Stimulated activated CD4-positive, alpha-beta T cell treated with anti-CD3 and anti-CD28 coated beads, Interleukin-1b, Interleukin-23, amount 100 ng/mL, for 48 hours (primary cell): ENCODE data around the gene CYP19A1.
"Not testable (repeated sequence)": the region's sequence is repeated elsewhere in the genome, so short reads cannot be mapped to it uniquely, and the experiment has no call there.

Source experiments
- DNase-seq: peaks from one replicate; pipeline ENCODE4 v3.0.0-alpha.2; 2020

Gene CYP19A1

DNA sequence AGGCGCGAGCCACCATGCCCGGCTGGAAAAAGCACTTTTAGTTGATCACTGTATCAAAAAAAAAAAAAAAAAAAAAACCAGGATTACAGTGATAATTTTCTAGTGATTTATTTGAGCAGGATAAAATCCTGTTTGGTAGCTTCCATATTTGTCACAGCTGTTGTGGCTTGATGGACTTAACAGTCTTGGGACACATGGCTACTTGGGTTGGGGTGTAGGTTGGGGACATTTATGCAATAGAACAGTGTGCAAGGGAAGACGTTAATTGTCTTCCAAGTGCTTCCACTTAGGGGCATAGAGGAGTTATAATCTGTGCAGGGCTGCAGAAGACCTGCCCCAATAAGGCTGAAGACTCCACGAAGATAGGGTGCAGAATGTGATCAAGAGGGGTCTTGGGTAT lies 136.8 kb downstream of the CYP19A1 start:
- DNase-seq: no peak

DNA sequence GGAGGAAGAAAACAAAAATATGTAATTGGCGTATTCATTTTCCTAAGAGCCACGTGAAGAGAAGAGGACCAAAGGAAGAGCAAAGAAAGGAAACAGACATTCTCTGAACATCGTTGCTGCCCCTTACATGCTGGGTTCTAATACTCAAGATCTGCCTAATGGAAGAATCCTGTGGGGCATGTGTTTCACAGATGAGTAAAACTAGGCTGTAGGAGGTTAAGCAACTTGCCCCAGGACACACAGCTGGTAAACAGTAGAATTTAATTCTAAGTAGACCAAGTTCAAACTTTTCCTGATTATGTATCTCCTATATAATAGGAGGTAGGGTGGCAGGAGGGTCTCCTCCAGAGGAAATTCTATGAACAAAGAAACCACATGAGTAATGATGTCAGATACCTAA lies 137.6 kb downstream of the CYP19A1 start:
- DNase-seq: no peak

DNA sequence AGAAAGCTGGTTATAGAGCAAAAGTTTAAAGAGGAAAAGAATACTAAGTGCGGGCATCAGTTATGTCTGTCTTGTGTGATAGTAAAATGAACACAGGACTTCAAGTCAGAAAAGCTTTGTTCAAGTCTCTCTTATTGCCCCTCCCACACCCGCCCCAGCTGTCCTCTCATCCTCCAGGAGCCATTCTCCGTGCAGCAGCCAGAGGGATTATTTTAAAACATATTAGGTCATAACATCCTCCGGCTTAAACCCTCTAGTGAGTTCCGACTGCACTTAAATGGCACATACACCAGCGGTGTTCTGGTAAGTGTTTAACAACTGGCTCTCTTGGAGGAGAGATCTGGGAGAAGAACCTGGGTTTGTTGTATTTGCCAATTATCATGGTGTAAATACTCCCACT lies 138.9 kb downstream of the CYP19A1 start:
- no peak for DNase-seq

- no peak for DNase-seq
Measured at GRCh38 chr15:51198701-51199232, 139.6 kb downstream of the CYP19A1 start.

GRCh38 chr15:51195459-51195858 lies 142.9 kb downstream of the CYP19A1 start:
- DNase-seq: no peak

DNA sequence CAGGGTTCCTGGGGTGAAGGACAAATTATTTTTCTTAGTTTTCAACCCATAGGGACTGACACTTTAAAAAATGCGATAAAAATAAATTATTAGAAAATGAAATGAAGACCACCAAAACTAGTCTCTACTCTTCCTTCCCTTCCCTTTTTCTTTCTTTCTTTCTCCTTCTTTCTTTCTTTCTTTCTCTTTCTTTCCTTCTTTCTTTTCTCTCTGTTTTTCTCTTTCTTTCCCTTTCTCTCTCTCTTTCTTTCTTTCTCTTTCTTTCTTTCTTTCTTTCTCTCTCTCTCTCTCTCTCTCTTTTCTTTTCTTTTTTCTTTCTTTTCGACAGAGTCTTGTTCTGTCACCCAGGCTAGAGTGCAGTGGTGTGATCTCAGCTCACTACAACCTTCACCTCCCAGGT lies 144.4 kb downstream of the CYP19A1 start:
- DNase-seq: no peak

GRCh38 chr15:51193526-51193925 lies 144.9 kb downstream of the CYP19A1 start:
- DNase-seq: no peak

DNA sequence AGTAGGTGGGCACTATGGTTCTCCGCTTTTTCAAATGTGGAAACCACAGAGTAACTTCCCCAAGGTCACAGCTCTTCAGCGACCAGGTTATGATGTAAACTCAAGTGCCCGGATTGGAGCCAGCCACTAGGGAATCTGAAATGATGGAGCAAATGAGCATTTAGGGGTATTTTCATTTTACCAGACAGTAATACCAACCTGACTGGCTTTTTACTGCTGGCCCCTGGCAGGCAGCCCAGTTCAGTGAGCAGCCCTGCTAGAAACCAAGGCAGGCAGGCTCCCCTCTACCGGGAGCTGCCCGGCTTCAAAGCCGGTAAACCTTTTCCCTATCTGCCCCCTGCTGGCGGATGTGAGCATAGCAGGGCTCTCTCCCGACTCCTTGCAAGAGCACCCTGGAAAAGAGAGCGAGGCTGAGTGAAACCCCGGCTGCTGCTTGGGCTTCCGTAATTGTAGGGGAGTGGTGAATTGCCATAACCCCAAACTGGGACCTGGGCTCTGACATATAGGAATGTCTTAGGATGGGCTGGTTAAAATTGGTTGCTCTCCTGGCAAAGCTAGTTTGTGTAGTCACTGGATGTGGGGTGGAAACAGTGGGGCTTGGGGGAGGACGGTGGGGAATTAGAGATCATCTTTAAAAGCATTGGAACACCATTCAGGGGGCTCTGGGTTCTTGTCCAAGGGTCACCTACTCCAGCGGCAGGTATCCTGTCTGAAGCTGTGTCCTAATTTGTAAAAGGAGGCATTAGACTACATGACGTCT lies 145.7 kb downstream of the CYP19A1 start:
- DNase-seq: peak; percentile 77

GRCh38 chr15:51191766-51192165 lies 146.6 kb downstream of the CYP19A1 start:
- no peak for DNase-seq

DNA sequence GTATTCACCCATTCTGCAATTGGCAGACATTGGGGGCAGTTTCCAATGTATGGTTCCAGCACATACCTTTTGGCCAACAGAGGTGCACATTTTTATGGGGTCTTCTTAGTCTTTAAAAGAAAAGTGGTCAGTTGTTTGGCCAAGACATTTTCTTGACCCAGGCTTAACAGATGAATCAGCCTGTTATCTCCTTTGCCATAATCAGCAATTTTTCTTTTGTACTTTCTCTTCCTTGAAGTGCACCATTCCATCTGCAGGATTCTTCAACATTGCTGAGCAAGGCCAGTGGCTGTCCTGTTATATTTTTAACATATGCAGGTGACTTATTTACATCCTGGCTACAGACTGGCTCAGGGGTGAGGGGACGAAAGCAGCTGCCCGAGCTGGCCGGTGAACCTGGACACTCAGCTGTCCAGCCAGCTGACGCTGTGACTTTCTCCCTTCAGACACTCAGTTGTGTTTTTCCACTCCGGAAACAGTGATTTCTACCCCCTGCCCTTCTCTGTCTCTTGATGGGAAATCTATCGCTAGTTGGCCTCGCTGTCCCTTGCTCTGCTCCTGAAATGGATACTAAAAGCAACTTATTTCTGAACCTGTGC lies 147.2 kb downstream of the CYP19A1 start:
- no peak for DNase-seq

DNA sequence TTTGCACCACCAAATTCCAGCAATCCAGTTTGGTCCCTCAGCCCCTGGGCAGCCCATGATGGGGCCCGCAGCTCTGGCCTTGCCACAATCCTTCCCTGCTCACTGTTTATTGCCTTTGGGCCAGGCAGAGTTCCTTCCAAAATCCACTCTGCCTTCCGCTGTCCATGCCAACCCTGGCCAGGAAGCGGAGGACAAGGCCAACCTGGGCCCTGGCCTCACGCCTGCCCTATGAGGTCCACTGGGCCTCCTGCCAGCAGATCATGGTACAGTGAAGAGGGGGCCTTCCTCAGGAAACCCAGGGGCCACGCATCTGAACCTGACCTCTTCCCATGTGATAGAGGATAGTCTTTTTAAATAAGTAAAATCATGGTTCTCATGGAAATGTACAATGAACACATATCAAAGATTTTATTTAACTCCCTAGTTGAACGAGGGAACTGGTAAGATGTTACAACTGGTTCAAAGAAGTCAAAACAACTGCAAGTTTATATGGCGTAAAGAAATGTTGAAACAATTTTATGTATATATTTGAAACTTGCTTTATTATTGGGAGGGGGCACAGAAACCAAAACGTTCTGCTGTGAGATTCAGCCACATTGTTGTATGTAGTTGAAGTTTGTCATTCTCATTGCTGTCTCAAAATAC lies 147.8 kb downstream of the CYP19A1 start:
- DNase-seq: no peak

GRCh38 chr15:51189669-51190385 lies 148.6 kb downstream of the CYP19A1 start:
- no peak for DNase-seq

DNA sequence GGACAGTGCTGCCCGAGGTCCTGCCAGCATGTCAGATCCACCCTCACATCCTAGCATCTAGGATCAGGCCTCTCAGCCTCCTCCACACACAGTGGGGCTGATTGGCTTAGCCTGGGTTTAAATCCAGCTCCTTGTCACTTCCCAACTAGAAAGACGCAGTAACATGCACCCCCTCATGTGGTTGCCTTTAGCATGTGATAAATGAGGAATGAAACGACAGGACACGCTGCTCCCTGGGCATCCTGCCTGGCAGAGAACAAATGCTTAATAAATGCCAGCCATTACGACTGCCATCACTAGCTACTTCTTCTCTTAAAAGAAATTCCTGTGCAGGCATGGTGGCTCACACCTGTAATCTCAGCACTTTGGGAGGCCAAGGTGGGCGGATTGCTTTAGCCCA lies 149.6 kb downstream of the CYP19A1 start:
- DNase-seq: not testable (repeated sequence)

DNA sequence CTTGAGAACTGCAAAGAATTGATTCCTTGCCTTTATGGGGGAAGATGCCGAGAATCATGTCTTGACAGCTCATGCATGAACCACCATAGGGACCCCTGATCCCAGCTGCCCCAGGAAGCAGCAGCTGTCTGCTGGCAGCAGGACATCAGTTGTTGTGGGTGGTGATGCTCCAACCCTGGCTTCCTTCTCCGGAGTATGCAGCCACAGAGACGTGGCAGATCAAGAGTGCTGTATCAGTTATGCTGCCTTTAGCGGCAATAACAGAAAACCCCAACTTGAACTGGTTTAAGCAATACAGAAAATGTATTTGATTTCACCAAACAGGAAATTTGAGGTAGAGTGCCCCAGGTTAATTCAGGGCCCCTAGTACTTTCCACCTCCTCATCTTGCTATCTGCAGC lies 151.5 kb downstream of the CYP19A1 start:
- no peak for DNase-seq

DNA sequence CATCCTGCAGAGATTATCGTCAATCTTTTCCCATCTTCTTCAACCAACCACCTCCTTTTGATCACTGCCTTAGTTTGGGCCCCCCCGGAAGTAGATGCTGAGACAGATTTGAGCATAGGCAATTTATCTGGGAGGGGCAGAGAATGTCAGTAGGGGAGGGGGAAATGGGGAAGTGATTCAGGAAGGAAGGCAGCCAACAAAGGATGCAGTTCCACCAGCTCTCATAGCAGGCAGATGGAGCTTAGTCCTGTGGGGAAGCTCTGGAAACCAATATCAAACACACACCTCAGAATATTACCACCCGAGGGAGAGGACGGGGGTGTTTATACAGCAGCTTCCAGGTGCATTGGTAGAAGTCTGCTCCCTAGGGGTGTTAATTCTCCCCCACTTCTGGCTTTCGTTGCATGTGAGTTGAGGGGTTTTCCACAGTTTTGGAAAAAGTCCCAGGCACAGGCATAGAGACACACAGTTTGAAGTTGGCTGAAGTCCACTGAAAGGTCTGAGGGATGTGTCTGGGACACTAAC lies 152.2 kb downstream of the CYP19A1 start:
- no peak for DNase-seq

DNA sequence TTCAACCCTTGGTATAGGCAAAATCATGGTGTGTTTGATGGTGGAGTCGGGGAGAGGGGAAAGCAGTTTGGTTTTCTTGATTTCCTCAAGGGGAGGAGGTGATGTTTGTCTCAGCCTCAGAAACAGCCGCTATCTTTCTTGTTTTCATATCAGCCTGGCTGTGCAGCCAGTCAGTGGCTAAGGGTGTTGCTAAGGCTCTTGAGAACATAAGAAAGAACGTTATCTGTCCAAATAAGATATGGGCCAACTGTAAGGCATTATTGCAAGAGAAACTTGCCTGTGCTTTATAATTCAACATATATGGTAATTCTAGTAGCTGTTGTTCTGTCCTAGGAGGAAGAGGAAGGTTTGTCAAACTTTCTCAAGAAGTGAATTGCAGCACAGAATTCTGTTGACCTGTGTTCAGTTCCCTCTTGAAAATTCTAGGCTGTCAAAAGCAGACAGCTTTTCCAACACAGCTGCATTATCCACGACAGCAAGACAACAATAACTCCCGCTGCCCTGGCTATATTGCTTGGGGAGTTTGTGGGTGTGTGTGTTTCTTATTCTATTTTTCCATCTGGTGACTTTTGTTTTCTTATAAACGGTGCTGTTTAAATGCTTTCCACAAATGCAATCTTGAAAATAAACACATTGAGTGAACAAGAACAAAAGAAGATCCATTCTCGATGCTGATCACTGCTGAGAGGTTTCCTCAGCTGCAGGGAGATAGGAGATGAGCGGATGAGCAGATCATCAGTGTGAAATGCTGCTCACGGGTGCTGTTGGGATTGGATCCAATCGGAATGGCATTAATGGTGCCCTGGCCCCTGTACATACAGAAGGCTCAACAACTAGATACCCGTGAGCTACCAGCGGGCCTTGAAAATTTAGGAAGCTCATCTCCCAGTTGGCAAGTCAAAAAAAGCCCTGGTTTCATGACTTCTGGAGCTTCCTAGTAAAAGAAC lies 152.9 kb downstream of the CYP19A1 start:
- no peak for DNase-seq

- no peak for DNase-seq
Measured at GRCh38 chr15:51184627-51185026, 153.8 kb downstream of the CYP19A1 start.

GRCh38 chr15:51183076-51183475 lies 155.3 kb downstream of the CYP19A1 start:
- no peak for DNase-seq

DNA sequence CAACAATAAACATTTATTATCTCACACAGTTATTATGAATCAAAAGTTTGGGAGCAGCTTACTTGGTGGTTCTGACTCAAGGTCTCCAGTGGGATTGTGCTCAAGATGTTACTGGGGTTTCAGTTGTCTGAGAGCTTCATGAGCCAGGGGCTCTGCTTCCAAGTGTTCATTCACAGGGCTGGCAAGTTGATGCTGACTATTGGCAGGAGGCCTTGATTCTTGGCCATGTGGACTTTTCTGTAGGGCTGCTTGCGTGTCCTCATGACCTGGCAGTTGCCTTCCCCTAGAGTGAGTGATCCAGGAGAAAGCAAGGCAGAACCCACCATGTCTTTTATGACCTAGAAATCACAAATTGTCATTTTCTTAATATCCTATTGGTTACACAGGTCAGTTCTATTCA lies 156.5 kb downstream of the CYP19A1 start:
- DNase-seq: no peak

- DNase-seq: no peak
Measured at GRCh38 chr15:51181221-51181620, 157.2 kb downstream of the CYP19A1 start.

DNA sequence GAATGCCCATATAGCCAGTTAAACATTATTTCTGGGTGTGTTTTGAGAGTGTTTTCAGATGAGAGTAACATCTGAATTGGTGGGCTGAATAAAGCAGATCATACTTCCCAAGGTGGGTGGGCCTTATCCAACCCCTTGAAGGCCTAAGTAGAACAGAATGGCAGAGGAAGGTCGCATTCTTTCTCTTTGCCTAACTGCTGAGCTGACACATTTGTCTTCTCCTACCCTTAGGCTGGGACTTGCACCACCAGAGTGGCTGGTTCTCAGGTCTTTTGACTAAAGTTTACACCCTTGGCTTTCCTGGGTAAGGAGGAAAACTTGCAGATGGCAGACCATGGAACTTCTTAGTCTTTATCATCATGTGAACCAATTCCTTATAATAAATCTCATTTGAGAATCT lies 157.9 kb downstream of the CYP19A1 start:
- no peak for DNase-seq

DNA sequence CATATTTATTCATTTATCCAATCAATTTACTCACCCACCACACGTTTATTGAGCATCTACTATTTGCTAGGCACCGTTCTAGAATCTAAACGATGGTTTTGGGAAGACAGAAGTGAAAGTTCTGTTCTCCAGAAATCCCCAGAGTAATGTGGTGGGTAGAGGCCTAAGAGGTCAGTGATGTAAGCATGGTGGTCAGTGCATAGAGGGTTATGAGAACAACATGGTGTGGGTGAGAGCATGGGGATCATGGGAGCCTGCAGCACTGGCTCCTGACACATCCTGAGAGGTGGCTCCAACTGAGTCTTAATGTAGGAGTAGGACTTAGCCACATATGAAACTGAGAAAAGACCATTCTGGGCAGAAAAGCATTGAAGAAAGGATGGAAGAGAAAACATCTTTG lies 158.4 kb downstream of the CYP19A1 start:
- DNase-seq: no peak
